AG10803 (cell line): ENCODE data around the gene EML6.
A peak's percentile ranks its signal among the peaks of the same experiment; 100 is the strongest.

Experiments used
- DNase-seq: peaks from one replicate; pipeline ENCODE4 v3.0.0; 2010; ENCODE audit warnings: low read depth
- H3K4me3 ChIP-seq: 2 replicates; pipeline ENCODE4 v1.5.1; 2011; ENCODE audit warnings: mild to moderate bottlenecking, low read length, control low read depth
- TF ChIP-seq, protein P1 (sequence below): conservative IDR thresholded peaks from 2 replicates; pipeline ENCODE4 v1.5.1; 2011; ENCODE audit warnings: mild to moderate bottlenecking, low read length, control low read depth, inconsistent platforms

The EML6 gene

DNA sequence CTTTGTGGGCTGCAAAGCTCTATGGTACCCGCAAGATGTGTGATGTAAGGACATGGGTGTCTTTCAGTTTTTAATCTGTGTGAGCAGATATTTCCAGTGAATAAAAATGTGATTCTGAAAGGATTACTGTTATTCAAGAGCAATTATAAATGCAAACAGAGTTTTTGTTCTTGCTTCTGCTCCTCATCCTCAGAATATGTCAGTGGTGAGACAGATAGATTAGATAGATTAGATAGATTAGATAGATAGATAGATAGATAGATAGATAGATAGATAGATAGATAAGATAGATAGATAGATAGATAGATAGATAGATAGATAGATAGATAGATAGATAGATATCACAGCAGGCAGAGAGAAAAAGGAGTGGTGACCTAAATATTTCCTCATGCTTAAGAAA is 184.2 kb downstream of the EML6 start:
- H3K4me3 ChIP-seq = no peak overlapping the region
- DNase-seq = no peak
- TF ChIP-seq, protein P1, sequence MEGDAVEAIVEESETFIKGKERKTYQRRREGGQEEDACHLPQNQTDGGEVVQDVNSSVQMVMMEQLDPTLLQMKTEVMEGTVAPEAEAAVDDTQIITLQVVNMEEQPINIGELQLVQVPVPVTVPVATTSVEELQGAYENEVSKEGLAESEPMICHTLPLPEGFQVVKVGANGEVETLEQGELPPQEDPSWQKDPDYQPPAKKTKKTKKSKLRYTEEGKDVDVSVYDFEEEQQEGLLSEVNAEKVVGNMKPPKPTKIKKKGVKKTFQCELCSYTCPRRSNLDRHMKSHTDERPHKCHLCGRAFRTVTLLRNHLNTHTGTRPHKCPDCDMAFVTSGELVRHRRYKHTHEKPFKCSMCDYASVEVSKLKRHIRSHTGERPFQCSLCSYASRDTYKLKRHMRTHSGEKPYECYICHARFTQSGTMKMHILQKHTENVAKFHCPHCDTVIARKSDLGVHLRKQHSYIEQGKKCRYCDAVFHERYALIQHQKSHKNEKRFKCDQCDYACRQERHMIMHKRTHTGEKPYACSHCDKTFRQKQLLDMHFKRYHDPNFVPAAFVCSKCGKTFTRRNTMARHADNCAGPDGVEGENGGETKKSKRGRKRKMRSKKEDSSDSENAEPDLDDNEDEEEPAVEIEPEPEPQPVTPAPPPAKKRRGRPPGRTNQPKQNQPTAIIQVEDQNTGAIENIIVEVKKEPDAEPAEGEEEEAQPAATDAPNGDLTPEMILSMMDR = no peak

DNA sequence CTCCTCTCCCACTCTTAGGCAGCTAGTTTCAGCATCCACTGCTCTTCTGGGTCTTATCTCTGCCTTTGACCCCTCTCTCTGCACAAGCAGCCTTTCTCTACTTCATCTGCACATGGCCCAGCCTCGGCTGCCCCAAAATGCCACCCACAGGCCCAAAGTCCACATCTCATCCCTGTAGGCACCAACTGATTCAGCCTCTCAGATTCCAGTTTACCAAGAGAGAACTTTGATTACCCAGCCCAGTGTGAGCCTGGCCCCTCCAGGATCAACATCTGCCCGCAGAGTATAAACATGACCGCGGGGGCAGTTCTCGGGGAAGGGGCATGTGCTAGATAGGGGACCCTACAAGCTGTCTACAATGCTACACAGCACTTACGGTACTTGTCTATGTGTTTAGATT is 185.1 kb downstream of the EML6 start:
- TF ChIP-seq, protein P1 = no peak
- no peak overlapping the region for H3K4me3 ChIP-seq
- no peak for DNase-seq

DNA sequence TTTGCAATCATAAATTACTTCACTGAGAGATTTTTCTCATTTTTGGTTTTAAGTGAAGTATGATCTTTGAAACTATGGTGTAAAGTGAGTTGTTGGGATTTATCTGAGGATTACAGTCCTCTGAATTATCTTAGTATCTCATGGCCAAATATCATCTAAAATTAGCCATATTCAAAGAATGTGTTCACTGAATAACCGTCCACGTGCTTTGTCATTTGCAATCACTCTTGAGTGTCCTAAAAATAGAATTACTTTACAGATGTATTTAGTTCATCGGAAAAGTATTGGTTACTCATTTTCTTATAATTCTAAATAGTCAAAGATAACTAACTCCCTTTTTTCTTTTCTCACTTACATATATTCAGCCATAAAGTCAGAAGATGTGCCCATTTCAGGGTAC is 185.5 kb downstream of the EML6 start:
- peak; percentile 37 for DNase-seq
- no peak overlapping the region for H3K4me3 ChIP-seq
- TF ChIP-seq, protein P1 = no peak

DNA sequence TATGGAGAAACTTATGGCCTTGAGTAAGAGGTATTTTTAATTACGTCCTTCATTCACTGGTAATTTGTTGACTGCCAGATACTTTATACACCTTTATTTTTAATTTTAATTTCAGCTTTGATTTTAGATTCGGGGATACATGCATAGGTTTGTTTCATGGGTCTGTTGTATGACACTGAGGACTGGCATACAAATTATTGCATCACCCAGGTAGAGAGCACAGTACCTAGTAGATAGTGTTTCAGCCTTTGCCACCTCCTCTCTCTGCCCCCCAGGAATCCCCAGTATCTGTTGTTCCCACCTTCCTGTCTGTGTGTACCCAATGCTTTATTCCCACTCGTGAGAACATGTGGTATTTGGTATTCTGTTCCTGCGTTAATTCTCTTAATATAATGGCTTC is 188.8 kb downstream of the EML6 start:
- no peak for DNase-seq
- TF ChIP-seq, protein P1 = no peak
- no peak overlapping the region for H3K4me3 ChIP-seq

DNA sequence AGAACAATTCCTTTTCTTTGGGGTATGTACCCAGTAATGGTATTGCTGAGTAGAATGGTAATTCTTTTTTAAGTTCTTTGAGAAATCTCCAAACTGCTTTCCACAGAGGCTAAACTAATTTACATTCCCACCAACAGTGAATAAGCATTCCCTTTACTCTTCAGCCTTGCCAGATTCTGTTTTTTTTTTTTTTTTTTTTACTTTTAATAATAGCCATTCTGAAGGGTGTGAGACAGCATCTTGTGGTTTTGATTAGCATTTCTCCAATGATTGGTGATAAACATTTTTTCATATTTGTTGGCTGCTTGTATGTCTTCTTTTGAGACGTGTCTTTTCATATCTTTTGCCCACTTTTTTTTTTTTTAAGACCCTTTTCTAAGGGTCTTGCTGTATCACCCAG is 189.4 kb downstream of the EML6 start:
- TF ChIP-seq, protein P1 = no peak
- H3K4me3 ChIP-seq = no peak overlapping the region
- no peak for DNase-seq

DNA sequence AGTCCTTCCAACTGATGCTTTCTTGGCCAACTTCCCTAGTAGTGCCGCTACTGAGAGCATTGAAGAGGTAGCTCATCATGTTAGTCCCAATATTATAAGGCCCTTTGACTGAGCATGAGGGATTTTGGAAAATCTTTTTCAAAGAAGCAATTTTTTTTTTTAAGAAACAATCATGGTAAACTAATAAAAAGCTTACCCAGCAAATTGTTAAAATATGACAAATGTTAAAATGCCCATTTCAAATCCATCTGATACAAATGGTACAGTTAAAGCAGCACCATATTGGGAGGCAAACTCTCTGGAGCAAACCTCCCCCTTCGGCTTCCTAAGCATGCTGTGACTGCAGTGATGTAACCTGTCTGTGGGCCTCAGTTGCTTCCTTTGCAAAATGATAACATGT is 191.2 kb downstream of the EML6 start:
- DNase-seq = no peak
- TF ChIP-seq, protein P1 = no peak
- no peak overlapping the region for H3K4me3 ChIP-seq

DNA sequence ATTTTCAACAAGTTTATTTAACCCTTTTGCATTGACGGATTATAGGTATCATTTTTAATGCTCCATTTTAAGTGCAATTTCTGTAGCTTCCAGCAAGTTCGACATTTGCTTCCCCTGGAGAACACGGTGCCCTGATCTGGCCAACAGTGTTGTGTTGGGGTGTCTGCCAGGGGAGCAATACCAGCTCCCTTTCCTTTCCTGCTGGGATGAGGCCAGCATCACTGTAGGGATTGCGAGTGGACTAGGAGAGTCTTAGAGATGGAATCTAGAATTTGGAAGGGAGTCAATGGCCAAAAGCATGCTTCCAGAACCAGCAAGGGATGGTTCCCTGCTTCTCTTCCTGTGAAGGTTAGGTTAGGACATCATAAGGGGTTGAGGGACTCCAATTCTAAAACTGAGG is 191.6 kb downstream of the EML6 start:
- TF ChIP-seq, protein P1 = no peak
- no peak overlapping the region for H3K4me3 ChIP-seq
- peak; percentile 13 for DNase-seq
